ENCODE measurements around the gene MAPKBP1.

- TF ChIP-seq CTCF (IDR thresholded peaks at IDR 0.05): no peak
- TF ChIP-seq ZFX (IDR thresholded peaks at IDR 0.05; ENCODE audit: borderline replicate concordance): no peak
These were observed 15.0 kb downstream of the MAPKBP1 start for GRCh38 chr15:41789236-41789635.

Data from 22Rv1 (cell line).